Endothelial cell of umbilical vein (primary cell): ENCODE data around the gene SSNA1. TPM values are rescaled to one million over a fixed set of nuclear protein-coding genes. Genes with fewer than 3 reads are reported as not detected.

Experiments used
- BruUV-seq: library from RNA; stranded (reverse); fragments of 400-500 nt; replicated peaks from 2 replicates; lab custom pipeline; 2021; lab: Mats Ljungman, UMichigan
- CTCF ChIA-PET: fragments of 300-600, 350-600 bp; sonication (Branson Sonifier 250); formaldehyde crosslinking; loops from one replicate; lab custom pipeline; 2021; ENCODE audit warnings: antibody characterized with exemption, inconsistent platforms; lab: Charles Lee
- POLR2A ChIA-PET: fragments of 300-600, 350-600 bp; sonication (Branson Sonifier 250); formaldehyde crosslinking; loops from one replicate; lab custom pipeline; 2021; ENCODE audit warnings: antibody characterized with exemption, inconsistent platforms; lab: Charles Lee
- DNase-seq: peaks from one replicate; pipeline ENCODE4 v3.0.0-alpha.2; 2011; ENCODE audit warnings: low read depth, low spot score
- FAIRE-seq: peaks from 2 replicates; lab custom pipeline; 2011; peaks lifted over from hg19 to GRCh38; lab: Jason Lieb, UNC
- H2AFZ ChIP-seq: 2 replicates; pipeline ENCODE4 v1.6.0; 2012; ENCODE audit warnings: low read depth, low read length, control low read depth, inconsistent platforms
- H3K27ac ChIP-seq: 2 replicates; pipeline ENCODE4 v1.5.1; 2011; ENCODE audit warnings: low read depth, mild to moderate bottlenecking, control low read depth, low read length, moderate library complexity; ENCODE audit not compliant: insufficient read depth
- H3K27me3 ChIP-seq, 2 experiments: 2 replicates each; pipeline versions ENCODE4 v1.6.0 to v1.6.1; 2011; ENCODE audit warnings: low read length in 2 of 2, mixed read lengths in 1 of 2; ENCODE audit not compliant: control insufficient read depth in 2 of 2, insufficient read depth in 2 of 2
- H3K36me3 ChIP-seq, 2 experiments: 2 replicates in 1 of 2; 3 replicates in 1 of 2; pipeline ENCODE4 v1.5.1; 2011; ENCODE audit warnings: low read length in 2 of 2, mild to moderate bottlenecking in 1 of 2, moderate library complexity in 1 of 2; ENCODE audit not compliant: control insufficient read depth in 2 of 2, insufficient read depth in 2 of 2; ENCODE audit errors: extremely low read depth in 1 of 2
- H3K4me1 ChIP-seq: 3 replicates; pipeline ENCODE4 v1.5.1; 2011; ENCODE audit warnings: mild to moderate bottlenecking, low read length; ENCODE audit not compliant: control insufficient read depth, insufficient read depth; ENCODE audit errors: extremely low read depth
- H3K4me2 ChIP-seq: 2 replicates; pipeline ENCODE4 v1.6.1; 2011; ENCODE audit warnings: low read length, control low read depth, mixed read lengths; ENCODE audit not compliant: insufficient read depth
- H3K4me3 ChIP-seq, 3 experiments: fragments of 200-600 bp in 1 of 3; sonication (generic), shearing (Covaris generic) in 1 of 3; replicated peaks in 1 of 3; 2 replicates each; pipeline ENCODE4 v1.5.1; 2011 to 2016; ENCODE audit warnings: control low read depth in 3 of 3, low read length in 3 of 3, mild to moderate bottlenecking in 2 of 3, inconsistent platforms in 1 of 3, low read depth in 1 of 3, moderate library complexity in 1 of 3; ENCODE audit not compliant: insufficient read depth in 1 of 3
- H3K79me2 ChIP-seq: 2 replicates; pipeline ENCODE4 v1.6.0; 2012; ENCODE audit warnings: low read length, inconsistent platforms; ENCODE audit not compliant: control insufficient read depth, insufficient read depth
- H3K9ac ChIP-seq: replicated peaks from 2 replicates; pipeline ENCODE3; 2011; ENCODE audit warnings: low read length, control low read depth; ENCODE audit not compliant: insufficient read depth; ENCODE audit errors: extremely low read depth
- H3K9me1 ChIP-seq: replicated peaks from 3 replicates; pipeline ENCODE4 v1.6.0; 2011; ENCODE audit warnings: mild to moderate bottlenecking, low read length; ENCODE audit not compliant: control insufficient read depth, insufficient read depth; ENCODE audit errors: extremely low read depth
- H3K9me3 ChIP-seq: replicated peaks from 2 replicates; pipeline ENCODE4 v1.5.1; 2012; ENCODE audit warnings: low read length, inconsistent platforms; ENCODE audit not compliant: control insufficient read depth, insufficient read depth
- H4K20me1 ChIP-seq: replicated peaks from 2 replicates; pipeline ENCODE3; 2011; ENCODE audit warnings: mild to moderate bottlenecking, low read length; ENCODE audit not compliant: control insufficient read depth, insufficient read depth; ENCODE audit errors: extremely low read depth
- EZH2 ChIP-seq: IDR thresholded peaks from 2 replicates; pipeline ENCODE4 v1.6.1; 2012; ENCODE audit warnings: borderline replicate concordance, low read depth, mild to moderate bottlenecking, moderate library complexity, low read length, inconsistent platforms; ENCODE audit not compliant: severe bottlenecking
- FOS ChIP-seq: IDR thresholded peaks from 2 replicates; pipeline ENCODE4 v1.6.1; 2011; ENCODE audit warnings: mild to moderate bottlenecking, low read length, moderate library complexity, borderline replicate concordance; ENCODE audit not compliant: insufficient read depth
- GATA2 ChIP-seq: IDR thresholded peaks from 2 replicates; pipeline ENCODE4 v1.7.0; 2011; ENCODE audit warnings: low read depth, mild to moderate bottlenecking, moderate library complexity, mixed read lengths, low read length; ENCODE audit not compliant: insufficient read length, insufficient read depth
- JUN ChIP-seq: IDR thresholded peaks from 2 replicates; pipeline ENCODE4 v1.6.1; 2011; ENCODE audit warnings: borderline replicate concordance, low read depth; ENCODE audit not compliant: insufficient read length, insufficient read depth
- MYC ChIP-seq: IDR thresholded peaks from one replicate; pipeline ENCODE4 v1.6.1; 2011; ENCODE audit warnings: mild to moderate bottlenecking, low read depth, low read length
- POLR2A ChIP-seq: IDR thresholded peaks from 2 replicates; pipeline ENCODE4 v1.6.1; 2012; ENCODE audit warnings: low read depth, mild to moderate bottlenecking, control low read depth, low read length
- POLR2AphosphoS5 ChIP-seq: IDR thresholded peaks from 2 replicates; pipeline ENCODE4 v1.6.1; 2012; ENCODE audit warnings: low read depth, mild to moderate bottlenecking, control low read depth, low read length, moderate library complexity; ENCODE audit not compliant: insufficient read depth
- dilution Hi-C: fragments of 300-500 bp; cut with MboI; formaldehyde crosslinking; loops from one replicate; pipeline ENCODE4 v1.15.0; 2019; ENCODE audit warnings: low sequenced_read_pairs; ENCODE audit not compliant: extremely low pct_ligation_motif_present
- intact Hi-C: fragments of 100-400 bp; cut with micrococcal nuclease; formaldehyde crosslinking; loops from one replicate; pipeline ENCODE4 v1.10.0; 2022
- polyA plus RNA-seq, 4 experiments: library from polyadenylated mRNA; depleted of rRNA in 3 of 4; stranded (reverse) in 3 of 4; unstranded in 1 of 4; fragments of >200 nt; gene quantifications; 2 replicates each; pipeline versions ENCODE4 v1.2.1 to v1.2.3, GENCODE V29; 2011 to 2012; ENCODE audit warnings: missing spikeins in 1 of 4
- total RNA-seq: library from RNA; stranded (reverse); gene quantifications from 2 replicates; pipeline ENCODE4 v1.2.3, GENCODE V29; 2021
- TF ChIP-seq, protein P1 (sequence below), 2 donors: IDR thresholded peaks; 1 replicate in 1 of 2; 2 replicates in 1 of 2; pipeline ENCODE4 v1.5.1; 2011; ENCODE audit warnings: low read length in 2 of 2, mild to moderate bottlenecking in 2 of 2, moderate library complexity in 2 of 2, control low read depth in 1 of 2, inconsistent platforms in 1 of 2, low read depth in 1 of 2; ENCODE audit not compliant: insufficient read depth in 1 of 2; ENCODE audit errors: extremely low read depth in 1 of 2
- TF ChIP-seq, protein P2 (sequence below): IDR thresholded peaks from 2 replicates; pipeline ENCODE4 v1.6.1; 2011; ENCODE audit not compliant: insufficient read depth, insufficient read length

The SSNA1 gene
- total and polyA plus RNA-seq, 2 donors (not counting 3 experiments of a cell fraction or from before 2014, with no cell fraction given), result 89.0 to 146 TPM

DNA sequence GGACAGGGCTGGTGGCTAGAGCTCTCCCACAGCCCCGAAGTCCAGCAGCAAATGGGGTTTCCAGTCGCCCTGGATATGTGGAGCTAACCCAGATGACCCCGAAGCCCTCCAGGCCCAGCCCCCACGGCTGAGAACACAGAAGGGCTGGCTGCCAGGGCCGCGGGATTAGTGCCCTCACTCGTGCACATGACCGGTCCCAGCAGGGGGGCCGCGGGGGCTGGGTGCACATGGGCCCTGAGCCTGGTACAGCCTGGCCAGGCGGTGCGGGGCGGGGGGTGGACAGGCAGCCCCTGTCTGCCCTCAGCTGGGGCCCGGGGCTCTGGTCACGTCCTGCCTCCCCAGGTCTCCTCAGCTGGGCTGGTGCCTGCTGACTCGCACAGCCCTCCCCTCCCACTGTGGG, 5.9 kb downstream of the SSNA1 start:
- DNase-seq (no peak), FAIRE-seq (no peak)
- Histone ChIP-seq H3K27ac (no peak overlapping the region), H3K36me3 (peaks cover 0 to 14% of the 10 kb centered on the region in 2 experiments), H3K9ac (no peak overlapping the region), H3K9me1 (no peaks in the 10 kb centered on the region), H3K4me1 (peaks cover 8% of the 10 kb centered on the region), H2AFZ (no peak overlapping the region), H4K20me1 (no peaks in the 10 kb centered on the region), H3K4me2 (no peak overlapping the region), H3K27me3 (no peaks in the 10 kb centered on the region), H3K9me3 (no peaks in the 10 kb centered on the region), H3K79me2 (peaks cover 11% of the 10 kb centered on the region), H3K4me3 (no peak overlapping the region)
- TF ChIP-seq POLR2AphosphoS5 (no peak), GATA2 (no peak), EZH2 (no peak), MYC (no peak), FOS (no peak), POLR2A (no peak), JUN (no peak)
- TF ChIP-seq, protein P1, sequence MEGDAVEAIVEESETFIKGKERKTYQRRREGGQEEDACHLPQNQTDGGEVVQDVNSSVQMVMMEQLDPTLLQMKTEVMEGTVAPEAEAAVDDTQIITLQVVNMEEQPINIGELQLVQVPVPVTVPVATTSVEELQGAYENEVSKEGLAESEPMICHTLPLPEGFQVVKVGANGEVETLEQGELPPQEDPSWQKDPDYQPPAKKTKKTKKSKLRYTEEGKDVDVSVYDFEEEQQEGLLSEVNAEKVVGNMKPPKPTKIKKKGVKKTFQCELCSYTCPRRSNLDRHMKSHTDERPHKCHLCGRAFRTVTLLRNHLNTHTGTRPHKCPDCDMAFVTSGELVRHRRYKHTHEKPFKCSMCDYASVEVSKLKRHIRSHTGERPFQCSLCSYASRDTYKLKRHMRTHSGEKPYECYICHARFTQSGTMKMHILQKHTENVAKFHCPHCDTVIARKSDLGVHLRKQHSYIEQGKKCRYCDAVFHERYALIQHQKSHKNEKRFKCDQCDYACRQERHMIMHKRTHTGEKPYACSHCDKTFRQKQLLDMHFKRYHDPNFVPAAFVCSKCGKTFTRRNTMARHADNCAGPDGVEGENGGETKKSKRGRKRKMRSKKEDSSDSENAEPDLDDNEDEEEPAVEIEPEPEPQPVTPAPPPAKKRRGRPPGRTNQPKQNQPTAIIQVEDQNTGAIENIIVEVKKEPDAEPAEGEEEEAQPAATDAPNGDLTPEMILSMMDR (IDR thresholded peaks at IDR 0.05; ENCODE audit: extremely low read depth in 1 of 2, insufficient read depth in 1 of 2, low read depth in 1 of 2, low read length in 2 of 2), result no peak
- TF ChIP-seq, protein P2, sequence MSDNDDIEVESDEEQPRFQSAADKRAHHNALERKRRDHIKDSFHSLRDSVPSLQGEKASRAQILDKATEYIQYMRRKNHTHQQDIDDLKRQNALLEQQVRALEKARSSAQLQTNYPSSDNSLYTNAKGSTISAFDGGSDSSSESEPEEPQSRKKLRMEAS, result no peak
- intact Hi-C loops, result no loop called here
- ChIA-PET CTCF (interaction anchor here (1.4 to 2.0 kb wide), 2 partner anchors 33 to 42 kb away, joined by 3 to 6 read pairs; partner anchors contain the start of gene RNF224), POLR2A (no interaction called here)
- dilution Hi-C loops, result no loop called here
- BruUV-seq, result no TSS peak
